Body of pancreas (tissue), 4 donors: ENCODE results near the gene RPS6KA5. TPM values are rescaled to one million over a fixed set of nuclear protein-coding genes. Genes with fewer than 3 reads are reported as not detected.

Experiments
- ATAC-seq: fragments of 150-250 bp; one replicate; pipeline ENCODE4 v1.9.1; 2016
- DNase-seq, 4 donors: peaks; one replicate each; pipeline ENCODE4 v3.0.0-alpha.2; 2019
- H3K27ac ChIP-seq, 4 donors: fragments of 200-600 bp; sonication (generic); 1 replicate in 3 of 4; 2 replicates in 1 of 4; pipeline versions ENCODE4 v1.5.1 to v1.6.1; 2016 to 2019; ENCODE audit warnings: mild to moderate bottlenecking in 1 of 4, mixed read lengths in 1 of 4, moderate library complexity in 1 of 4
- H3K27me3 ChIP-seq, 2 donors: fragments of 200-600 bp; sonication (generic); one replicate each; pipeline ENCODE4 v1.6.0; 2016; ENCODE audit warnings: mild to moderate bottlenecking in 1 of 2
- H3K36me3 ChIP-seq, 2 donors: fragments of 200-600 bp; sonication (generic); replicated peaks in 1 of 2; 2 replicates each; pipeline ENCODE4 v1.5.1; 2016; ENCODE audit warnings: low read depth in 2 of 2; ENCODE audit not compliant: insufficient read depth in 1 of 2
- H3K4me1 ChIP-seq: fragments of 200-600 bp; sonication (generic); one replicate; pipeline ENCODE4 v1.6.0; 2016
- H3K4me3 ChIP-seq, 2 donors: fragments of 200-600 bp; sonication (generic); 1 replicate in 1 of 2; 2 replicates in 1 of 2; pipeline ENCODE4 v1.5.1; 2016 to 2019
- H3K9me3 ChIP-seq, 3 donors: fragments of 200-600 bp; sonication (generic); 1 replicate in 2 of 3; 2 replicates in 1 of 3; pipeline ENCODE4 v1.5.1; 2016
- CTCF ChIP-seq, 7 experiments: fragments of 450-650 bp in 4 of 7; fragments of 200-600 bp in 3 of 7; sonication (generic) in 3 of 7; IDR thresholded peaks; one replicate each; pipeline ENCODE4 v1.5.1; 2016 to 2019; ENCODE audit warnings: antibody characterized with exemption in 7 of 7
- POLR2A ChIP-seq, 3 donors: fragments of 450-650 bp; IDR thresholded peaks; one replicate each; pipeline ENCODE4 v1.6.1; 2016; ENCODE audit warnings: antibody characterized with exemption in 3 of 3, mild to moderate bottlenecking in 2 of 3
- WGBS, 2 donors: methylation state at CpG; one replicate each; pipeline ENCODE4 v1.1.5; 2017; 5-methylcytosine and 5-hydroxymethylcytosine counted together
- intact Hi-C: fragments of 100-400 bp; cut with DNase I; formaldehyde crosslinking; loops from one replicate; pipeline ENCODE4 v1.15.1; 2023
- total RNA-seq, 2 donors: library from RNA; depleted of rRNA; stranded (reverse); fragments of >200 nt; gene quantifications; one replicate each; pipeline ENCODE4 v1.1.0, GENCODE V29; 2016

RPS6KA5 gene
- total RNA-seq, 2 donors from 2014 or later: 0.66 to 2.9 TPM

DNA sequence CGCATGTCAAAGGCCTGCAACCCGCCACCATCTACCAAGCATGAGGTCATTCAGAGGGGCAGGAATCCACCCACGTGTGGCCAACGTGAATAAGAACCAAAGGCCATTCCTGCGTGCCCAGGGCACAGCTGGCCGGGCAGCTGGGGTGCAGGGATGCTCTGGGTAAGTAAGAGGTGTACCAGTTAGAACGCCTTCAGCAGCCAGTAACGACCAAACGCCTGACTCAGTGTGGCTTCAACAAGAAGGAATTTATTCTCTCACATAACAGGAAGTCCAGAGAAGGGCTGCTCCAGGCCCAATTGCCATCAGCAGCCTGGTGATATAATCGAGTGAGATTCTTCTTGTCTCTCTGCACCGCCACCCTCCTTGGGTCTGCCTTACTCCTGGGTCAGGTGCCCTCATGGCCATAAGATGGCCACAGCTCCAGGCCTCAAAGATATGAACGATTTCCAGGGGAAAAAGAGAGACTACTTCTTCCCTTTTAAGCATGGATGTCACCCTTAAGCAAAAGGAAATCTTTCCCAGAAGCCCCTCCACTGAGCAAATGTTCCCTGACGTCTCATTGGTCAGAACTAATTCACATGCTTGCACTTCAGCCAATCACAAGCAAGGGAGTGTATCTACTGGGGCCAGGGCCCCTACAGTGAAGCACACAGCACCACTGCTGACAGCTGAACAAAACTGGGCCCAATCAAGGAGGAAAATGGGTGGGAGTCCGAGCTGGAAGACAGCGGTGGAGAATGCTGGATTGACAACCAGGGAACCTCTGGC is 251.5 kb downstream of the RPS6KA5 start:
- DNase-seq (no peak), ATAC-seq (no peak)
- Histone ChIP-seq H3K27ac (peak overlapping the region in 1 of 4 donors; percentile 66), H3K4me1 (peaks cover 56% of the 10 kb centered on the region), H3K4me3 (no peak overlapping the region), H3K9me3 (no peaks in the 10 kb centered on the region), H3K27me3 (no peaks in the 10 kb centered on the region), H3K36me3 (no peaks in the 10 kb centered on the region)
- 84 to 91% methylated on average over 14 to 15 of the region's 15 CpGs for WGBS, 2 donors
- intact Hi-C loops: no loop called here
- TF ChIP-seq CTCF (IDR thresholded peaks at IDR 0.05): no peak
- no peak for TF ChIP-seq POLR2A (IDR thresholded peaks at IDR 0.05)

DNA sequence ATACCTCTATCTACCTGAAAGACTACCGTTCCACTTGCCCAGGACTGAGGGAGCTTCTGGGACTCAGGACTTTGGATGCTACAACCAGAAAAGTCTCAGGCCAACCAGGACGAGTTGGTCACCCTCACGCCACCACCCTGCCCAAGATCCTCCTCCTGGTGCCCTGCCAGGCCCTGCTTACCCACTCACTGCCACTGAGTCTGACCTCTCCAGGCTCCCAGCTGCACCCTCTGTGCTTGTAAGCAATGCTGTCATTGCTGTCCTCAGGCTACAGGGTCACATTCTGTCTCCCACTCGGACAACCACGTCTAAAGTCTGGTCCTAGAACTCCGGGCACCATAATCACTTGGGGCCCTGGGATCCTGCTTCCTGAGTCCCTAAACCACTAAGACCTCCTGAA is 253.4 kb downstream of the RPS6KA5 start:
- H3K4me1 ChIP-seq: peaks cover 44% of the 10 kb centered on the region
- no peak for TF ChIP-seq POLR2A (IDR thresholded peaks at IDR 0.05)
- H3K27me3 ChIP-seq: no peaks in the 10 kb centered on the region
- H3K9me3 ChIP-seq: no peaks in the 10 kb centered on the region
- H3K4me3 ChIP-seq: no peak overlapping the region
- intact Hi-C loops: no loop called here
- WGBS, 2 donors: 78 to 81% methylated on average over 6 of the region's 6 CpGs
- no peaks in the 10 kb centered on the region for H3K36me3 ChIP-seq
- DNase-seq: no peak
- H3K27ac ChIP-seq: peak overlapping the region; percentile 17 to 66 (median 27)
- no peak for ATAC-seq

GRCh38 chr14:90805662-90806540 is 254.5 kb downstream of the RPS6KA5 start:
- 87 to 89% methylated on average over 20 to 21 of the region's 21 CpGs for WGBS, 2 donors
- Histone ChIP-seq H3K4me3 (no peak overlapping the region), H3K9me3 (no peaks in the 10 kb centered on the region), H3K4me1 (peaks cover 40% of the 10 kb centered on the region), H3K36me3 (no peaks in the 10 kb centered on the region), H3K27me3 (no peaks in the 10 kb centered on the region), H3K27ac (peak overlapping the region in 1 of 4 donors; percentile 66)
- DNase-seq (no peak), ATAC-seq (no peak)
- no peak for TF ChIP-seq CTCF (IDR thresholded peaks at IDR 0.05)
- TF ChIP-seq POLR2A (IDR thresholded peaks at IDR 0.05): no peak
- intact Hi-C loops: no loop called here

- Histone ChIP-seq H3K4me3 (no peak overlapping the region), H3K27ac (no peak overlapping the region), H3K9me3 (no peaks in the 10 kb centered on the region), H3K27me3 (no peaks in the 10 kb centered on the region), H3K36me3 (no peaks in the 10 kb centered on the region), H3K4me1 (peaks cover 32% of the 10 kb centered on the region)
- intact Hi-C loops: no loop called here
- TF ChIP-seq CTCF (IDR thresholded peaks at IDR 0.05) (no peak), POLR2A (IDR thresholded peaks at IDR 0.05) (no peak)
- 87 to 94% methylated on average over 10 to 13 of the region's 13 CpGs for WGBS, 2 donors
- DNase-seq (no peak), ATAC-seq (no peak)
These were observed 255.4 kb downstream of the RPS6KA5 start for GRCh38 chr14:90805084-90805391.

- no peak for DNase-seq
- intact Hi-C loops: no loop called here
- WGBS, 2 donors: 85 to 87% methylated on average over 10 to 18 of the region's 18 CpGs
These were observed 256.0 kb downstream of the RPS6KA5 start for GRCh38 chr14:90804292-90805083.

More at GRCh38 chr14:90804292-90805083, 256.0 kb downstream of the RPS6KA5 start:
- ATAC-seq: no peak
- Histone ChIP-seq H3K27me3 (no peaks in the 10 kb centered on the region), H3K27ac (no peak overlapping the region), H3K4me1 (peaks cover 27% of the 10 kb centered on the region), H3K9me3 (no peaks in the 10 kb centered on the region), H3K36me3 (no peaks in the 10 kb centered on the region), H3K4me3 (no peak overlapping the region)
- TF ChIP-seq POLR2A (IDR thresholded peaks at IDR 0.05) (no peak), CTCF (IDR thresholded peaks at IDR 0.05) (no peak)
